ENCODE measurements around the gene TPT1. TPM values are rescaled to one million over a fixed set of nuclear protein-coding genes. Genes with fewer than 3 reads are reported as not detected.
"Not testable (repeated sequence)": the region's sequence is repeated elsewhere in the genome, so short reads cannot be mapped to it uniquely, and the experiment has no call there.

Gene TPT1
- polyA plus RNA-seq, 1 of the 3 experiments (the other 2 are of a cell fraction): 1,919 TPM

DNA sequence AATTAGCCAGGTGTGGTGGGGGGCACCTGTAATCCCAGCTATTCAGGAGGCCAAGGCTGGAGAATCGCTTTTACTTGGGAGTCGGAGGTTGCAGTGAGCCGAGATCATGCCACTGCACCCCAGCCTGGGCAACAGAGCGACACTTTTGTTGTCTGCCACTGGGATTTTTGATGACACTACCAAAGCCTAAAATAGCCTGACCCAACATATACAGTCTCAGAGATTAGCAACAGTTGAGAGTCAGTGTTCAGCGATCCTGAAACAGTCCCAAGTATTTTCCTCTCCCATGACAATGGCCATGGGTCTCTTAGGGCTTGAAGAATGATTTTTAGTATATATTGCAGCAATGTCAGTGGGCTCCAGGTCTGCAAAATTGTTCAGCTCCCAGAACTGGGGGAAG is 44.3 kb upstream of the TPT1 start:
- WGBS (ENCODE audit: low lambda C conversion rate): 99% methylated on average over 5 of the region's 5 CpGs
- Histone ChIP-seq H3F3A (replicated peaks; ENCODE audit: insufficient read depth) (no peaks in the 10 kb centered on the region), H3K36me3 (replicated peaks in 1 of 2; ENCODE audit: control insufficient read depth in 1 of 2, insufficient read depth in 2 of 2, low read length in 1 of 2) (peaks cover 0 to 4% of the 10 kb centered on the region in 2 experiments), H3K27ac (ENCODE audit: low read depth in 2 of 2, low read length in 1 of 2) (no peak overlapping the region), H3K4me1 (ENCODE audit: control insufficient read depth in 1 of 2, insufficient read depth in 2 of 2, low read depth in 1 of 2, low read length in 1 of 2) (peaks cover 0 to 2% of the 10 kb centered on the region in 2 experiments; a peak in 1 of 4 replicates), H3K9me3 (no peaks in the 10 kb centered on the region), H2AFZ (ENCODE audit: low read depth) (no peak overlapping the region), H4K20me1 (ENCODE audit: insufficient read depth) (no peaks in the 10 kb centered on the region), H3K4me3 (ENCODE audit: low read depth in 2 of 2, low read length in 1 of 2) (no peak overlapping the region), H3K79me2 (ENCODE audit: insufficient read depth) (no peaks in the 10 kb centered on the region), H3K27me3 (ENCODE audit: insufficient read depth) (no peaks in the 10 kb centered on the region), H3K9ac (no peak overlapping the region), H3K9me2 (no peaks in the 10 kb centered on the region), H3K4me2 (no peak overlapping the region)
- POLR2A ChIA-PET: no interaction called here
- DNase-seq: no peak
- TF ChIP-seq YY1 (IDR thresholded peaks at IDR 0.05; ENCODE audit: low read depth): no peak
- TF ChIP-seq FOXJ3 (CRISPR knock-in tag; IDR thresholded peaks at IDR 0.05): no peak
- no peak for TF ChIP-seq SMC3 (IDR thresholded peaks at IDR 0.05; ENCODE audit: low read depth, low read length)
- CTCF ChIA-PET: interaction anchor here (1.3 to 1.9 kb wide), 2 partner anchors 9 to 45 kb away, joined by 3 to 12 read pairs; partner anchors contain the start of gene TPT1

DNA sequence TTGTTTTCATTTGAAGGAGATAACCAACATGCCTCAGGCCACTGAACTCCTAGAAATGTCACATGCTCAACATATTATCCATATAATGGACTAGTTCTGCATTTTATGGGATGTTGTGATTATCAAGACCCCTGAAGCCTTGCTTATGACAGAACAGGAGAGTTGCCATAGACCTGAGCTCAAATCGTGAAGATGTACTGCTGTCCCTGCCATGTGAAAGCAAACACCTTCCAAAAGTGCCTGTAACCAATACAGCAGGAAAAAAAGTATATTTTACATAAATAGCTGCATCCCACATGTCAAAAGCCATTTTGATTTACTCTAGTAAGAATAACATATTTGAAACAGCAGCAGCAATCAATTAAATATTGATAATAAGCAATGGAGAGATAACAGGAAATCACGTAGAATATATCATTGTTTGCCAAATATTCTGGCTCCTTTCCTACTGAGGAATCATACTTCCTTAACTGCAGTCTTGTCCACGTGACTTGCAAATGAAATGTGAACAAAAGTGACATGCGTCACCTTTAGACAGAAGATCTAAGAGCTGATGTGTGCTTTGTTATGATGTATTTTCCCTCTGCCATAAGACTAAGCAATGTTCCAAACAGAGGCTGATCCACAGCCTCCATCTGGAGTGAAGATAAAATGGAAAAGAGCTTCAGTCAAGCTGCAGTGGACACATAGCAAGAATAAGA is 43.6 kb upstream of the TPT1 start:
- ChIA-PET POLR2A (no interaction called here), CTCF (interaction anchor here (0.7 to 1.9 kb wide), 4 partner anchors 9 to 44 kb away, joined by 3 to 12 read pairs (median 5); partner anchors contain the start of gene TPT1)
- no peaks in the 10 kb centered on the region for H3K79me2 ChIP-seq (ENCODE audit: insufficient read depth)
- peaks cover 0 to 4% of the 10 kb centered on the region in 2 experiments for H3K36me3 ChIP-seq (replicated peaks in 1 of 2; ENCODE audit: control insufficient read depth in 1 of 2, insufficient read depth in 2 of 2, low read length in 1 of 2)
- H3F3A ChIP-seq (replicated peaks; ENCODE audit: insufficient read depth): no peaks in the 10 kb centered on the region
- no peaks in the 10 kb centered on the region for H3K9me3 ChIP-seq
- DNase-seq: no peak
- H3K9ac ChIP-seq: no peak overlapping the region
- H3K27me3 ChIP-seq (ENCODE audit: insufficient read depth): no peaks in the 10 kb centered on the region
- H3K4me2 ChIP-seq: no peak overlapping the region
- H3K27ac ChIP-seq (ENCODE audit: low read depth in 2 of 2, low read length in 1 of 2): no peak overlapping the region
- no peak overlapping the region for H3K4me3 ChIP-seq (ENCODE audit: low read depth in 2 of 2, low read length in 1 of 2)
- no peak overlapping the region for H2AFZ ChIP-seq (ENCODE audit: low read depth)
- TF ChIP-seq, protein P1, sequence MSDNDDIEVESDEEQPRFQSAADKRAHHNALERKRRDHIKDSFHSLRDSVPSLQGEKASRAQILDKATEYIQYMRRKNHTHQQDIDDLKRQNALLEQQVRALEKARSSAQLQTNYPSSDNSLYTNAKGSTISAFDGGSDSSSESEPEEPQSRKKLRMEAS (IDR thresholded peaks at IDR 0.05; ENCODE audit: low read depth): no peak
- TF ChIP-seq, protein P2, sequence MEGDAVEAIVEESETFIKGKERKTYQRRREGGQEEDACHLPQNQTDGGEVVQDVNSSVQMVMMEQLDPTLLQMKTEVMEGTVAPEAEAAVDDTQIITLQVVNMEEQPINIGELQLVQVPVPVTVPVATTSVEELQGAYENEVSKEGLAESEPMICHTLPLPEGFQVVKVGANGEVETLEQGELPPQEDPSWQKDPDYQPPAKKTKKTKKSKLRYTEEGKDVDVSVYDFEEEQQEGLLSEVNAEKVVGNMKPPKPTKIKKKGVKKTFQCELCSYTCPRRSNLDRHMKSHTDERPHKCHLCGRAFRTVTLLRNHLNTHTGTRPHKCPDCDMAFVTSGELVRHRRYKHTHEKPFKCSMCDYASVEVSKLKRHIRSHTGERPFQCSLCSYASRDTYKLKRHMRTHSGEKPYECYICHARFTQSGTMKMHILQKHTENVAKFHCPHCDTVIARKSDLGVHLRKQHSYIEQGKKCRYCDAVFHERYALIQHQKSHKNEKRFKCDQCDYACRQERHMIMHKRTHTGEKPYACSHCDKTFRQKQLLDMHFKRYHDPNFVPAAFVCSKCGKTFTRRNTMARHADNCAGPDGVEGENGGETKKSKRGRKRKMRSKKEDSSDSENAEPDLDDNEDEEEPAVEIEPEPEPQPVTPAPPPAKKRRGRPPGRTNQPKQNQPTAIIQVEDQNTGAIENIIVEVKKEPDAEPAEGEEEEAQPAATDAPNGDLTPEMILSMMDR (IDR thresholded peaks at IDR 0.05): no peak
- TF ChIP-seq RAD21 (IDR thresholded peaks at IDR 0.05; ENCODE audit: low read length) (no peak), ELF1 (IDR thresholded peaks at IDR 0.05) (no peak), SIN3A (IDR thresholded peaks at IDR 0.05; ENCODE audit: borderline replicate concordance, low read depth, low read length) (no peak), CHD2 (IDR thresholded peaks at IDR 0.05; ENCODE audit: low read length, partially characterized antibody) (no peak), JUND (IDR thresholded peaks at IDR 0.05) (no peak), RFX5 (IDR thresholded peaks at IDR 0.05; ENCODE audit: low read length) (no peak)
- H3K4me1 ChIP-seq (ENCODE audit: control insufficient read depth in 1 of 2, insufficient read depth in 2 of 2, low read depth in 1 of 2, low read length in 1 of 2): peaks cover 0 to 2% of the 10 kb centered on the region in 2 experiments; a peak in 1 of 4 replicates
- no peaks in the 10 kb centered on the region for H3K9me2 ChIP-seq
- WGBS (ENCODE audit: low lambda C conversion rate): 79% methylated on average over 4 of the region's 4 CpGs
- H4K20me1 ChIP-seq (ENCODE audit: insufficient read depth): no peaks in the 10 kb centered on the region

DNA sequence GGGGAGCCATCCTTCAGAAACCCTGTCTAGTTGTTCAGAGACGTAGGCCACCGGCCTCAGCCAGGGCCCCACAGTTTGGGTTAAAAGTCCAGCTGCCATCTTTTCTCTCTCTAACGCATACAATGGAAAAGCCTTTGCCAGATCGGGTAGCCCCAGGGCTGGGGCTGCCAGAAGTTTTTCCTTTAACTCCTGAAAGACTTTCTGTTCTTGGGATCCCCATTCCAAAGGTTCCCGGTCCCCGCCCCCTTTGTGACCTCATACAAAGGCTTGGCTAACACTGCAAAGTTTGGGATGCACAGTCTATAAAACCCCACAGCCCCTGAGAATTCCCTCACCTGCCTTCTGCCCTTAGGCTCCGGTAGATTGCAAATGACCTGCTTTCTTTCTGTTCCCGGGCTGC is 41.8 kb upstream of the TPT1 start:
- H3K27ac ChIP-seq (ENCODE audit: low read depth in 2 of 2, low read length in 1 of 2); H3K4me1 ChIP-seq (ENCODE audit: control insufficient read depth in 1 of 2, insufficient read depth in 2 of 2, low read depth in 1 of 2, low read length in 1 of 2); H3K4me2 ChIP-seq; H3K27me3 ChIP-seq (ENCODE audit: insufficient read depth); POLR2A ChIA-PET; H3K9me3 ChIP-seq; H3K36me3 ChIP-seq (replicated peaks in 1 of 2; ENCODE audit: control insufficient read depth in 1 of 2, insufficient read depth in 2 of 2, low read length in 1 of 2); DNase-seq; H3F3A ChIP-seq (replicated peaks; ENCODE audit: insufficient read depth); CTCF ChIA-PET; H2AFZ ChIP-seq (ENCODE audit: low read depth); H3K79me2 ChIP-seq (ENCODE audit: insufficient read depth); H3K9ac ChIP-seq; H3K9me2 ChIP-seq; H3K4me3 ChIP-seq (ENCODE audit: low read depth in 2 of 2, low read length in 1 of 2); H4K20me1 ChIP-seq (ENCODE audit: insufficient read depth): not testable (repeated sequence)
- 94% methylated on average over 8 of the region's 8 CpGs for WGBS (ENCODE audit: low lambda C conversion rate)
